CD4-positive, alpha-beta T cell treated with Interferon gamma for 1 hour (primary cell): ENCODE measurements around the gene ZBTB22.

Experiments used
- DNase-seq: peaks from one replicate; pipeline ENCODE4 v3.0.0-alpha.2; 2020

The ZBTB22 gene

DNA sequence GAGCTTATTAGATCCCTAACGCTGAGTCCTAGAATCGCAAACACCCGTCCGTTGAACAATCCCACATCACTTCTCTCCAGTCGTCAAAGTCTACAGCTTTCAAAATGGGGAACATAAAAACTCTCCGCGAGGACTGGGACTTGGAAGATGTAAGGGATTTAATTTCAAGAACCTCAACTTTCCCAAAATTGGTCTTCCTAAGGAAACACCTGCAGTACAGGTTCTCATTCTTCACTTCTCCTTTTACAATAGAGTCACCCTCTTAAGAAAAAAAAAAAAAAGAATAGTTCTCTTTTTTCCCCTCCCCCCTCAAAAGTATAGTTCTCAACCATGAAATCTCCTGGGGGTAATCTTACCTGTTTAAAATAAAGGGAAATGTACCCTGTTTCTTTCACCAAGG, 6.6 kb upstream of the ZBTB22 start:
- DNase-seq = no peak

DNA sequence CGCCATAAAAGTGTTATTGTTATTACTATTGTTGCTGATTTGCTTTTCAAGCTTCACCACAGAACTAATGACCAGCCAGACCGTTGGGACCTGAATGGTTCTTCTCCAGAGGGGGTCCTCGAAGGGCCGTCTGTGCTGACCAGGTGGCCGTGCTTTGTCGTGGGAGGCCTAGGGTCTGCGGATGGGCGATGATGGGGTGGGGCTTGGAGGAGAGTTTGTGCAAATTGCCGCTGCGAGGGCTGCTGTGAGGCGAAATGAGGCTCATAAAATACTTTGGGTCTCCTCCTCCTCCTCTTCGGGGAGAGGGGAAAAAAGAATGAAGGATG, 6.0 kb upstream of the ZBTB22 start:
- no peak for DNase-seq

DNA sequence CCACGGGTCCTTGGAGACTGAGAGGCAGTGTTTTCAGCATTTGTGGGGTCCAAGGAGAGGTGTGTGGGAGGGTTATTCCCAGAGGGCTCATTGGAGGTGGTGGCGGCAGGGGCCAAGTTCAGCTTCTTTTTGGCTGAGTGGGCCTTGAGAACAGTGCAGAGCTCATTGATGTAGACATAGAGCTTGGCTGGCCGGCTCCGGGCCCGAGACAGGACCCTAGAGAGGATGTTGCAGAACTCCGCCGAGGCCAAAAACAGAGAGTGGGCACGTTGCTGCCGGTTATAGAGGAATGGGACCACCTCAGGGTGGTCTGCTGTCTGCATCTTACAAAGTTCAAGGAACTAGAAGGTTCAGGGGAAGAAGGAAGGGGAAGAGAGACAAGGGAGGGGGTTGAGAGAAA, 3.7 kb upstream of the ZBTB22 start:
- no peak for DNase-seq

DNA sequence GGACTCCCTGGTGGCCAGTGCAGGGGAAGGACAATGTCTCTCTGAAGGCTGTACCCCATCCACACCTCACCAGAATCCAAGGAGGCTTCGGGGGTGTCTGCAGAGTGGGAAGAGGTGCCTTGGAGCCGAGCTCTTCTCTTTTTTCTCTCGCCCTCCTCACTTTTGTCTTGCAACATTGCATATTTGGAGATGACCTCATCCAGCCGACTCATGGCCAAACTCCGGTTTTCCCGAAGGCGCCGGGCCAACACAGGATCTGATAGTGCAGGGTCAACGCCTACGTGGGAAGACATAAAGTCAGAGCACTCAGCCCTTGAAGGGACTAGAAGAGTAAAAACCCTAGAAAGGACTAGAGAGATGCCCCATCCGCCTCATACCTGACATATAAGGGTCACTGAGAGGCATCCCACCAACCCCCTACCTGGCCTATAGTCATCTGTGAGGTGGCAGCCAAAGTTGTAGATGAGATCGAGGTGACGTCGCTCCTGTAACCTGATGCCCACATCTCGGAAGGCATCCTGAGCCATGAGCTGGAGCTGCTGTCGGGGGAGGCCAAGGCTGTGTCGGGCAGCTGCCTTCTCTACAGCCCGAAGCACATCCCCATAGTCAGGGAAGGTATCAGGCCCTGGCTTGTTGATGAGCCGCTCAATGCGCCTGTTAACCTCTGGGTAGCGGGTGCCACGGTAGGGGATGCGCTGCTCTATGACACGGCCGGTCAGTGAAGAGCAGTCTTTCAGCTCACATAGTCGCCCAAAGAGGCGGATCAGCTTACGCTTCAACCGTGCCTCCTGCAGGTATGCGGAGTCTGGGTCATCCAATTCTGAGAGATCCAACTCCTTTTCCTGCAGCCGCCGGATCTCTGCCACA, 3.0 kb upstream of the ZBTB22 start:
- no peak for DNase-seq

DNA sequence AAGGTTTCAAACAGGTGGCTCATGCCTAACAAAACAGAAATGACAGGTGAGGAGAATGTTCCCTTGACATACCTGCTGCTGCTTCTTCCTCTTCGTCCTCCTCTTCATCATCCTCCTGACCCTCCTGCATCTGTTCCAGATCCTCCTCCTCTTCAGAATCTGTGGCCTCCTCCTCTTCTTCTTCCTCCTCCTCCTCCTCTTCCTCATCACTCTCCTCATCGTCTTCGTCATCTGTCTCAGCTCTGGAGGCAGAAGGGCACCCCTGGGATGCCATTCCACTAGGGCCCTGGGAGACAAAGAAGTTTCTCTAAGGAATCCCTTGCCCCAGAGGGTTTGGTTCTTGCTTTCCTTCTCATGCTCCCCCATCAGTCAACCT, 2.4 kb upstream of the ZBTB22 start:
- DNase-seq = no peak

DNA sequence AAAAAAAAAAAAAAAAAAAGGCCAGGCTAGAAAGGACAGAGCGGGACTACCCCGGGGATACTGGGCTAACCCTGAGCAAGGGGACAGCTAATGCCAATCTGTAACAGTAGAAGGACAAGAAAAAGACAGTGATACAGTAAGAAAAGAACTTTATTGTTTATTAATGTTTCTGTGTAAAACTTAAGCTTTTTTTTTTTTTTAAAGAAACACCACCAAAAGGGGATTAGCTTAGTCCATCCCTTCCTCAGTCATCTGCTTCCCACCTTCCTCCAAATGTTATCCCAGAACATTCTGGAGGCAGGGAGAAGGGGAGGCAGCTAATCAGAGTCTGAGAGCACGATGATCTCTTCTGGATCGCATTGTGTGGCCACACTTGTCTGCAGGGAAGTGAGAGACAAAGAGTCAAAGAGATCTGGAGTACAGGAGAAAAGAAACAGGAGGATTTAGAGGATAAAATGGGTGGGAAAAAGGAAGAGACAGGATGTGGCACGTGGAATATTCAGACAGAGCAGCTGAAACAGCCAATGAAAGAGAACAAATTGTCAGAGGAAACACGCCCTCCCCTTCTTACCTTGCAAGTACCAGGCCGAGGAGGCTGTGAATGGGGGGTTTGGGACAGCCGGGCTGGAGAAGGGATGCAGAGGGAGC, 1.0 kb upstream of the ZBTB22 start:
- no peak for DNase-seq

DNA sequence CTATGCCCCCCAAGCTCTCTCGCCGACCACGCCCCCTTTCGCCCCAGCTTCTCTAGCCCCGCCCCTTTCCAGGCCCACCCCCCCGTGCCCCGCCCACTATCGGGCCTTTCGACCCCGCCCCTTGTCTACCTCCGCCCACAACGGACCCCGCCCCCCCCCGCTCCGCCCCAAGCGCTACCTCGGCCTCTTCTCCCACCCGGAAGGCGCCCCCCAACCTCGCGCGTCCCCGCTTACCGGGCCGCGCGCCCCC, 200 bp downstream of the ZBTB22 start:
- no peak for DNase-seq

DNA sequence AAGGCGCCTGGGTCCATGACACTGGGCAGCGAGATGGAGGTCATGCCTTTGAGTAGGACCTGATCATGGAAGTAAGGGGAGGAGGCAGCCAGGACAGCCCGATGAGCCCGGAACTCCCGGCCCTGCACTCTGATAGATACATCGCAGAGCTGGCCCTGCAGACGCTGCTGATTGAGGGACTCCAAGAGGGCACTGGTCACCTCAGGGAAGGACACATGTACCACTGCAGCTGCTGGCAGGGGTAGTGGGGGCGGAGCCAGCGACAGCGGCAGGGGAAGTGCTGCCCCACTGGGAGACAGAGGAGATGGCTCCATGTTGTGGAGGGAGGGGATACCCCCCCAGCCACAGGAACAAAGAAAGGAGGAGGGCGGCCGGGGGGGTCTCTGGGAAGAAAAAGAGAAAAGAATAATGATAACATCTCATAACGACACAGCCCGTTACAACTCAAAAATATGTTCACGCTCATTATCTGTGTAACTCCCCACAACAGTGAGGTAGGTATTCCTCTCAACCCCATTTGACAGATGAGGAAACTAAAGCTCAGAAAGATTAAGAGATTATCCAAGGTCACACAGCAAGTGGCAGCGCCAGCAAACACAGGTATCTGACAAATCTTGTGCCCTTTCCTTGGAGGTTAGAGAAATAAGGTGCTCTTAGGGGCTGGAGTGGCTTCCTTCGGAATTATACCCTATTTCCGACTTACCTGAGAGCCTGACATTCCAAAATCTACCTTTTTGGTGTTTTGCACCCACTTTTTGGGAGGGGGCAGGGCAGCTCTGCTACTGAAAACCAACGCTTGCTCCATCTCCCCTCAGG, 733 bp downstream of the ZBTB22 start:
- no peak for DNase-seq

DNA sequence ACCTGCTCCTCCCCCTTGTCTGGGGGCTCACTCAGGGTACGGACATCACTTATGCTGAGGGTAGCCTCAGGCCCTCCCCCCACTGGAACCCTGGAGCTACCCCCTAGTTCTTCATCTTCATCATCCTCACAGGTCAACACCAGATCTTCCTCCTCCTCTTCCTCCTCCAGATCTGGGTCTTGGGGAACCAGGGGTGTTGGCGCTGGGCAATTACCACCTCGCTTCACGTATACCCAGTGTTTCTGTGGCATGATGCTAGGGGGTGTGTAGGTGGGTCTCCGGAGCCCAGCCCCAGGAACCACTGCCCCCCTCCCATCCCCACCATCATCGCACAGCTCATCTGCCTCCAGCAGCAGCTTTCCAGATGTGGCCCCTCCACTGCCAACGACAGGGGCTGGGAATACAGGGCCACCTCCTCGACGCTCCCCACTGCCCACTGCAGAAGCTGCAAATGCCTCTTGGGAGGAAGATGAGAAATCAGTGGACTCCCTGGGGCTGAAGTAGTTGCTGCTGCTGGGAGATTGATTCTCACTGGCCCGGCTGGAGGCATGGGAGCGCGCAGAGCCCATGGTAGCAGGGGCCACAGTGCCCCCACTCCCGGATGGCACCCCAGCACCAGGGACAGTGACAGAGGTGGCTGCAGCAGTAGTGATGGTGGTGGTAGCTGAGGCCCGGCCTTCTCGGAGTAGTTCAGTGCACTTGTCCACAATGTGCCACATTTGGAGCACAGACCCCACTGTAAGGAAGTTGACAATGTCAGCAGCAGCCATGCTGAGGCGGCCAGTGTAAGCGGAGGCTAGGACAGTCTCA, 1.5 kb downstream of the ZBTB22 start:
- no peak for DNase-seq

DNA sequence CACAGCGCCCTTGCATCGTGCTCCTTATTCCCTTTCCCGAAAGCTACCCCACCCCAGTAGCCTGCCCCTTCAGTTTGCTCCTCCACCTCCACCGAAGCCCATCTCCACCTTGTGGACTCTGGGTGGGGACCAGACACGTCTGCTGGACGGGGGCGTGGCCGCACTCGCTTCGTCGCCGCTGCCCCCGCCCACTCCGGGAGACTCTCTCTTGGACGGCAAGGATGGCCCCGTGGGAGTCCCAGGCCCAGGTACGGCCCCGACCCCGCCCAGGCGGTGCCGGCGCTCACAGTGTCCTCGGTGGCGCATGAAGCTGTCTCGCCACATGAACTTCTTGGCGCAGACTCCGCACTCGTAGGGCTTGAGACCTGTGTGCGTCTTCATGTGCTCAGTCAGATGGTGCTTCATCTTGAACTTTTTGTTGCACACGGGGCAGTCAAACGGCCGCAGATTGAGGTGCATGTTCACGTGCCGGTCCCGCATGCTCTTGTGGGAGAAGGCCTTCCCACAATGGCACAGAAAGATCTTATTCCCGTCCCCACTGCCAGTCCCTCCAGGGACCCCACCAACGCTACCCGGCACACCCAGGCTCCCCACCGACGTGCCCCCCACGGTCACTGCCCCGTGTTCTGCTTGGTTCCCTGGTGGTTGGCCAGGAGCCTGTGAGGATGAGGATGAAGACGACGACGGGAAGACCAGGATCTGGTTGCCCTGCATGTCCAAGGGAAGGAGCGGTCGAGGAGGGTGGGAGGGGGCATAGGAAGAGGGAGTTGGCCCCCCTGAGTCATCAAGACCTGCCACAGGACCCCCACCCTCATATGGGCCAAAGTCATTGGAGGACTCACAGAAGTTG, 2.4 kb downstream of the ZBTB22 start:
- peak; percentile 43 for DNase-seq

DNA sequence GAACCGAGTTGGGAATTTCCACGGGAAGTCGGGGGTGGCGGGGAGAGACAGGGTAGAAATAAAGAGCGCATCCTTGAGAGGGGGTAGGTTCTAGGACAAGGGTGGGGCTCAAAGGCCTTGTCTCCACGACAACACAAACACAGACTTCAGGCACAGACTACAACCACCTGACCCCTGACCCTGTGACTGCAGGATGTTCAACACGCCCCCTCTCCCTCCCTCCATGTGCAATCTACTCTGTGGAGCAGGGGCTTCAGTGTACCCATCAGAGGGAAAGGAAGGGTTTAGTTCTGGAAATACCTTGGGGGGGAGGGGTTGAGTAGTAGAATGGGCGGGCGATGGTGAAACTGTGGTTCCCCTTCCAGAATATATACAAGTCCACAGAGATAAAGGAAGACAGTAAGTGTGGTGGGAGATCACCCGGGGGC, 3.0 kb downstream of the ZBTB22 start:
- DNase-seq = peak; percentile 90

DNA sequence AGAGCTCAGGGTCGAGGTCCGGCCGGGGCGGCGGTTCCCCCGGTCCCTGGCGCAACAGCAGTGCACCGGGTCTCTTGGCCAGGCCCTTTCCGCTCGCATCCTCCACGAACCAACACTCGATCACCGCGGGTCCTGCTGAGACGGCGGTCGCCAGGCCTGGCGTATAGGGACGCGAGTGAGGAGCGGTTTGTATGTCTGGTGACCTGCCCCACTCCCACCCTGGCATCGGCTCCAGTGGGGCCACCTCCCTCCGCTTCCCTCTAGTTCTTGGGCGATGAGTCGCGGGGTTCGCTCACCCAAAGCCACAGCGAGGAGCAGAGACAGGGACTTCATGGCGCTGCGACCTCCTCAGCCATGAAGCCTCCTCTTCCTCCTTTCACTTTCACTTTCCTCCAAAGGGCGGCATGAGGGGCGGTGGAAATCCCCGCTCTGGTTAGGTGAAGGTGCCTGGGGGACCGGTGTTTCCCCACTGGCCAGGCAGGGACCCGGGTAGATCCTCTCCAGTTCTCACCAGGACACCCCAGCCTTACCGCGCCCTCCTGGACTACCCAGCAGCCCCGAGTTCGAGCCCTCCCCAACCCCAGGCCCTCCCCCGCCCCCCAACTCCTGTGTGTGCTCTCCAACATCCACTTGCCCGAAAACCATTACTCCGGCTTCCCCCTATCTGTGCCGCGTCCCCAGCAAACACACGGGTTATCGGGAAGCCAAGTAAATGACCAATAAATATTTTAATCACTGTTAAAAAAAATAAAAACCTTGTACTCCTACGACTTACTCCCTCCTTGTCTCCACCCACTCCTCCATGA, 3.6 kb downstream of the ZBTB22 start, which contains the start of gene TAPBP:
TAPBP (minus strand) TSS at position 370 of the 806 bp plus-strand sequence; CDS start at position 333, 37 bp downstream.
- peak; percentile 94 for DNase-seq

DNA sequence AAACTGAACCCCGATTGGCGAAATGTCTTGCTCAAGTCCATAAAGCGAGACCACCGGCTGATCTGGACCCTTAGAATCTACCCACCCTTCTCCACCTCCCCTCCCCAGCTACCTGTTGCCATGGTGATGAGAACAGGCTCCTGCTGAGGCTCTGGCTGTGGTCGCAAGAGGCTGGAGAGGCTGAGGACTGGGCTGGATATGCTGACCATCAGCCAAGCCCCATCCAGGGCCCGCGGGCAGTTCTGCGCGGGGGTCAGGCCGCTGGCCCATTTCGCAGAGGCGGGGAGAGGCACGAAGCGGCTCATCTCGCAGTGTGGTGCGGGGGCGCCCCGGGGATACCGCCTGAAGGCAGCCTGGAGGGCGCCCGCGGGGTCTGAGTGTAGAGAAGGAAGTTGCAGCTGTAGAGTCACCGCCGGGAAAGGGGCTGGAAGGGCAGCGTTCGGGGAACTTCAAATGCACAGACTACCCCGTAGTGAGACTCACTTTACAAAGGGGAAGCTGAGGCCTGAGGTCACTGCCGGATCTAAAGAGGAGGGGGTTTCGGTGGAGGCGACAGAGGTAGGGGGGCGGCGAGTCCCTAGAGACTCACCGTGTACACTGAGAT, 4.3 kb downstream of the ZBTB22 start:
- DNase-seq = peak; percentile 57

DNA sequence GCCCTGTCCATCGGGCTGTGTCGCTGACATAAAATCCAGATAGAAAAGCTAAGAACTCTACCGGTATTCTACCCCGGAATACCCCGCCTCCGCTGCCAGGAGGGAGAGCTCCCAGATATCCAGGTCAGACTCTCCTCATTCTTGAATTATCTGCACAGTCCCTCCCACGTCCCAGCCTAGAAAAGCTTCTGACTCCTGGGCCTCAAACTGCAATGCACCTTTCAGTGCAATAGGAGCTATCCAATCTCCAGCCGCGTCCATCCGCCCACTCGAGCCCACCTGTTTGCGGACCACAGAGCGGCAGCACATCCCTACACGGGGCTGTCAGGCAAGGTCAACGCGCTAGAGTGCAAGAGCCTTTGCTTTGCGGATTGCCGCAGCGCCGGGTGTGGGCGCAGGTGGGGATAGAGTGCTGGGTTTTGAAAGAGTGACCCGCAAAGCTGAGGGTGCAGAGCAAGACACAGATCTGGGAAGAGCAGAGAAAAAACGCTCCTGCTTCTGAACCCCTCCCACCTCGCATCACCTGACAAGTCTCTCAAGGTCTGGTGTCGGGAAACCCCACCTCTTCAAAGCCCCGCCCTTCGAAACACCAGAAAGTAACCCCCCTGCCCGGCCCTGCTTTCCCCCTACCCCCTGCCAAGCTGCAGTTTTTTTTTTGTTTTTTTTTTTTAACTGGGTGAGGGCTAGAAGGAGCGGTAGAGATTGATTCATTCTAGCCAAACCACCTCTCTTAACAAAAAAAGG, 5.0 kb downstream of the ZBTB22 start:
- peak; percentile 93 for DNase-seq

DNA sequence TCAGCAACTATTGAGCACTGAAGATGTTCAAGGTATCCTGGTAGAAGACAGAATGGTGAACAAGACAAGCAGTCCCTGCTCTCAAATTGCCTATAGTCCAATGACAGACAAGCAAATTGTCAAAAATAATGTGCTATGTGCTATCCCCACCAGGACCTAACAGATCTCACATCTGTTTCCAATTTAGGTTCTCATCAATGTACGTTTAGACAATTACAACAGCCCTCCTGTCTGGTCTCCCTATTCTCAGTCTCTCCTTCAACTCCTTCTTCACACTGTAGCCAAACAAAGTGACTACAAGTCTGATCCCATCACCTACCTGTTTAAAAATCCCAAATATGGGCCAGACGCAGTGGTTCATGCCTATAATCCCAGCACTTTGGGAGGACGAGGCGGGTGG, 11.2 kb downstream of the ZBTB22 start:
- no peak for DNase-seq

DNA sequence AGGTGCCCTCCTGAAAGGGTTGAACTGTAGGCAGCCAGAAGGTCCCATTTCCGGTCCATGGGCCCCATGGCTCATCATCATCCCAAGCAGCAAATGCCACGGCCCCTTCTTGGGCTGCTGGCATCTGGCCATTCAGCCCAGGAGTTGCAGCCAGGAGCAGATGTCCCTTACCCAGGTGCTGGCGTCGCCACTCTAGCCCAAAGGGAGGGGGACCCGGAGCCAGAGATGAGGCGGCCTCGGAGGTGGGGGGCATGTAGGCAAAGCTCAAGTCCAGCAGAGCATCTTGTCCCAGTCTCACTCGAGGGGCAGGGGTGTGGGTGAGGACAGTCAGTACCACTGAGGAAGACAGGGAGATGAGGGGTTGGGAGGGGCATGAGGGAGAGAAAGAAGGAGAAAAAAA, 12.5 kb downstream of the ZBTB22 start:
- DNase-seq = no peak

DNA sequence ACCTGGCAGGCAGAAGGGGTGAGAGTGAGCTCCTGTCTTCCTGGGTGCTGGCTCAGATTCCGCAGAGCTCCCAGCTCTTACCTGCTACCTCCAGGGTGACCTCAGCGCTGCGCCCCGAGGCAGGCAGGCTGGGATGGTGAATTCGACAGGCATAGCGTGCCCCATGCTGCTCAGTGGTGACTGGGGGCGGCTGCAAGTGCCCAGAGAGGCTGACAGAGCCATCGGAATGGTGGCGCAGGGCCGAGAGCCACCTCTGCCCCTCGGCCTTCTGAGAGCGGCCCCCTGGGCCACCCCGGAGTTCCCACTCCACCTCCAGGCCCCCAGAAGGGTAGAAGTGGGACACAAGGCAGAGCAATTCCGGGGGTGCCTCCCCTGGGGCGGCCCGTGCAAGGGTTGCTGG, 13.3 kb downstream of the ZBTB22 start:
- no peak for DNase-seq

DNA sequence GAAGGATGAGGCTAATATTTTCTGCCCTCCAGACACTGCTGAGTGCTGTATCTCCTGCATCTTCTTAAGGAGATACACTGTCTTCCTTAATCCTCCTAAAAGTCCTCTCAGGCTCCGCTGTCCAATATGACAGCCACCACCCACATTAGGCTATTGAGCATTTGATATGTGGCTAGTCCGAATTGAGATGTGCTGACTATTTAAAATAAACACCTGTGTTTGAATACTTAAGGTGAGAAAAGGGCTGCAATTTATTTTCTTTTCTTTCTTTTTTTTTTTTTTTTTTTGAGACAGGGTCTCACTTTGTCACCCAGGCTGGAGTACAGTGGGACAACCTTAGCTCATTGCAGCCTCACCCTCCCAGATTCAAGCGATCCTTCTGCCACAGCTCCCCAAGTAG, 15.7 kb downstream of the ZBTB22 start:
- DNase-seq = no peak

DNA sequence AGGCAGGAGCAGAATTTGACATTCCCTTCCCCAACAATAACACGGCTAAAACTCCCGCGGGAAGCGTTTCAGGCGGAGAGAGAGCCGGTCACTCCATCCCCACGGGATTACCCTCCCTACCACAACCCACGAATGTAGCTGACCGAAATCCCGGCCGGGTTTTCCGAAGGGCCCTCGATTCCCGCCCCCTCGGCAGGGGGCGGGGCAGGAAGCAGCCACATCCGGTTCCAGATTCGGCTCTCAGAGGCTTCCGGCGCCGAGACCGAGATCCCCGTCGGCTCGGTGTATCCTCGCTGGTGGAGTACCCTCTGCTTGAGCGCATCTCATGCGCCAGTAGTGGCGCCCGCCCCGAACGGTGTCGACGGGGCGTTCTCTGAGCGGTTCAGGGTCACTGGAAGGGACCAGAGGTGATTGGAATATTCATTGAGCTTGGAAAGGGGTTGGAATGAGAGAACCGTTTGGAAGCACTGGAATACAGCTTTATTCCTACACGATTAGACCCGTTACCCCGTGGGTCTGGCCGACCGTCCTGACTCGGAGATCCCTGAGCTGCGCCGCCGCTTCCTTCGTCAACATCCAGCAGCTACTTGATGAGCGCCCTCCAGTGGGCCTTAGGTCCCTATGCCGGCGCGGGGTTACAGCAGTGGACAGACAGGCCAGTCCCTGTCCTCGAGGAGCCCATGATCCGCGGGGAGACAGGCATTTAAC, 18.2 kb downstream of the ZBTB22 start:
- peak; percentile 92 for DNase-seq
